SIG-M5 treated with dmso at 0.1 percent for 504 hours (cell line): ENCODE measurements around the gene PRIMA1.
A peak's percentile ranks its signal among the peaks of the same experiment; 100 is the strongest.

Experiments used
- DNase-seq: peaks from one replicate; lab custom pipeline; 2025; ENCODE audit not compliant: unreplicated experiment; lab: John Stamatoyannopoulos, UW

Gene PRIMA1

DNA sequence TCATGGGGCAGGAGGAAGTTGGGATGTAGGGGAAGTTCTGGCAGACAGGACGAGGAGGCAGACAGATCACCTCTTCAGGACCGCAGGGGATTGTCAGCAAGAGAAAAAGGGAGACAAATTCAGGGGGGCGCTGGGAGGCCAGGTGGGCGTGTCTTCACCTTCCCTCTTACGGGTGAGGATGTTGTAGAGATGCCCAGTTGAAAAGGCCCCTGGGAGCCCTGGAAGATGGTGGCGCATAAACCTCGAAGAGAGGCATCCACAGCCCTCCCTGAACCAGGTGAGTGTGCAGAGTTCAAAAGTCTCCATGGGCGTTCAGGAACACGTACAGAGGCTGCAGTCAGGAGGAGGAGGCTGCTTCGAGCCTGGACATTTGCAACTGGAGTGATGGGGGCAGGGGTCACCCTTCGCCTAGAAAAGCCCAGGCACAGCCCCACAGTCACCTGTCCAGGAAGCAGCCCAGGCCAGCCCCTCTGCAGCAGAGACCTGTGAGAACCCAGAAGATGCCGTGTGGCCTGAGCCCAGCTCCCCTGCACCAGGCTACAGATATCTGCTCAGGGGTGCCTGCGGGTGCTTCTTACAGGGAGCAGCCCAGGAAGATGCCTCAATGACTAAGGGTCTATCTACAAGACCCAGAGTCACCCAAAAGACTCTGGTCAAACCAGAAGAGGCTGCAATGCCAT lies 74.4 kb downstream of the PRIMA1 start:
- DNase-seq: no peak

- DNase-seq: no peak
These were observed 75.2 kb downstream of the PRIMA1 start for GRCh38 chr14:93712838-93713724.

DNA sequence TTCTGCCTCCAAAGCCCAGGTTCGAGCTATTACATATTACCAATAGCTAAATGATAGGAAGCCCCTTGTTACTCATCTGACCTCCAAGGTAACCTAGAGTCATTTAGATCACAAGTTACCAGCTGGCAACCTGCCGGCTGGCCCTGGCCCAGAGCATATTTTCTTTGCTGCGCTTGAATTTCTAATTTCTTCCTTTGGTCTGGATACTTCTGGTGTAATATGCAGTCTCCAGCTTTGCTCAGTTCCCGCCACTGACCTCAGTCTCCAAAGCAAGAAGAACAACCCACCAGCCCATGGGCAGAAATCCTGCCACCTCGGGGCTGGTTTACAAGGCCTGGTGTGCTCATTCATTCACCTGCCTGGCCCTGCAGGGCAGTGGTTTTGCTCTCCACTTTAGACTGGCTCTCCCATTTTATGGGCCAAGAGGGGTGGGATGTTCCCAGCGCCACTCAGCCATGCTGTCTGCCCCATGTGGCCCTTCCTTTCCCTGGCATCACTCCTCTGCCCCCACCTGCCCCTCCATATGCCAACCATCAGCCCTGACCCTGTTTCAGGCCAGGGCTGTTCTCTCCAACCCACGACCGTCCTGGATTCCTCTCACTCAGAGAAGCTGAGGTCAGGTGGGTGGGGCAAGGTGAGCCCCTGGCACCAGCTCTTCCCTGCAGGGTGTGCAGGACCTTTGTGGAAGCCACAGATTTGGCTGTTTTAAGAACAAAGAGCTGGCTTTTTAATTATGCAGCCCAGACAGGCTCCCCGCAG lies 76.0 kb downstream of the PRIMA1 start:
- no peak for DNase-seq

GRCh38 chr14:93709249-93709648 lies 79.0 kb downstream of the PRIMA1 start:
- peak; percentile 47 for DNase-seq

- no peak for DNase-seq
These were observed 79.5 kb downstream of the PRIMA1 start for GRCh38 chr14:93708800-93709199.

DNA sequence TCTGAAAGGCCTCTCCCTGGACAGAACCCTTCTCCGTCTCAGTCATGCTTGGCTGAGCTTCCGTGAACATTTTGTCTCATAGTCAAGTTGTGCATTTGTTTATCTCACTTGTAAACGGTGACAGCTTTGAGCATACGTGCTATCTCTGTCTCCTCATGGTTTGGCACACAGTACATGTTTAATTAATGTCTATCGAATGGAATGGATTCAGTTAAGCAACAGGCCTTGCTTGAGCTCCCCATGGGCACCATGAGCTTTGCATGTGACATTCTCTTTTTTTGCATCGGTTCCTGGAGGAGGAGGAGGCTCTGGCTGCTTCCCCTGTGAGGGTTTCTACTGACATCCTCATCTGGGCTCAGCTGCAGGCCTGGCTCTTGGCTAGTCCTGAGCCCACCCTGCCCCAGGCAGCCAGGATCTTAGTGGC lies 80.0 kb downstream of the PRIMA1 start:
- DNase-seq: no peak

- no peak for DNase-seq
These were observed 80.8 kb downstream of the PRIMA1 start for GRCh38 chr14:93707475-93707874.

- no peak for DNase-seq
These were observed 81.8 kb downstream of the PRIMA1 start for GRCh38 chr14:93706360-93706955.

- no peak for DNase-seq
These were observed 82.7 kb downstream of the PRIMA1 start for GRCh38 chr14:93705513-93706156.

DNA sequence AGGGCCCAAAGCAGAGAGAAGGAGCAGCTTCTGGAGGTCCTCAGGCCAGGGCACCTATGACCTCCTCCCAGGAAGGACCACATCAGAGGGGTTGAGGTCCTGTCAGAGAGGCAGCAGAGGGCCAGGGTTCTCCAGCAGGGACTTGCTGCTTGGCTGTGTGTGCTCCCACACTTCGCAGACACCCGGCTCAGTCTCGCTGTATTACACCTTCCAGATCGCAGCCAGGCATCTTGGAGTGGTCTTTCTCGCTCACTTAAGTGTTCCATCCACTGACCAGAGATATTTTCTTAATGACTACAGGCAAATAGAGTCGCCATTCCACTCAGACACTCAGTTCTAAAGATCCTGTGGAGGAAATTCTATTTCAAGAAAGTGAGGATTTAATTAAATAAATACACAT lies 84.3 kb downstream of the PRIMA1 start:
- no peak for DNase-seq

GRCh38 chr14:93702946-93703345 lies 85.3 kb downstream of the PRIMA1 start:
- no peak for DNase-seq

DNA sequence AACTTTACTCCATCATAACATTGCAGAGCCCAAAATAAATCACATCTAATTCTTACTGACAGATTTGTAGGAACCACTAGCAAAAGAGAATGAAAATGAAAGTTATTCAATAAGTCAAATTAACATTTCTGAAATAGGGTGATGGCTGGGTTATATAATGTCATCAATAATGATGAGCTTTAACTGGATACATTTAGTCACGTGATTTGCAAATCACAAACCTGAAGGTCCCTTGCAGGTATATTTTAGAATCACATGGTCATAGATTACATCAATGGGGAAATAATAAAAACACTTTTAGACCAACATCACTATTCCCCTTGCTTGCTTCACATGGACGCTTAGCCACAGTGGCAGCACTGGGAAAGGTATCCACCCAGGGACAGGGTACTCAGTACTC lies 86.7 kb downstream of the PRIMA1 start:
- DNase-seq: no peak

DNA sequence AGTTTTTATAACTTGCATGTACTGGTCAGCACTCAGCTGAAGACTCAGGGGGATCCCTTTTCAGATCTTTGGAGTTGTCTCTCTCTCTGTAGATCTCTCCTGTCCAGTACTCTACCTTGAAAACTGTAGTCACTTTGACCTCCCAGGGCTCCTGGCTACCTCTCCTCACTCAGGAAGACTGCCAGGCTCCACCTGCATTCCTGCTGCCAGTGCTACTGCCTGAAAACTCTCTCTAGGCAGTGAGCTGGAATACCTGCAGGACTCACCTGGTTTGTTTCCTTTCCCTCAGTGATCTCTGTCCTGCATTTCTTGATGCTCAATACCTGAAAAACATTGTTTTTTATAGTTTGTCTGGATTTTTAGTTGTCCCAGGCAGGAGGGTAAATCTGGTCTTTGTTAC lies 87.4 kb downstream of the PRIMA1 start:
- no peak for DNase-seq

DNA sequence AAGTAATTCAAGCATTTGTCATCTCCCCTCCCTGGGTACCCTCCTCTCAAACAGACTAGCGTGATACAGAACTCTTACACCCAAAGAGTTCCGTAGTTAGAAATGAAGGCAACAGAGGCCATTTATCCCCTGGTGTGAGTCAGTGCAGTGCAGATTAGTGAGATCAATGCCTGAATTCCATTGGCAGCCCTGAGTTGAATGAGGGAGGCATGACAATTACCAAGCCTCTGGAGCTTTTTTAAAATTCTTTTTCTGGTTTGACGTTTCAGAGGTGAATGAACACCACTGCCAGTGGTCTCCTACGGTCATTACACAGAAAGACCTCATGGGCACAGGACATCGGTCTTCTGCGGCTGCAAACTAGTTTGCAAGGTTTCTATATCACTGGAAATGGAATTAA lies 94.4 kb downstream of the PRIMA1 start:
- DNase-seq: no peak

- DNase-seq: no peak
These were observed 97.1 kb downstream of the PRIMA1 start for GRCh38 chr14:93691042-93691780.

DNA sequence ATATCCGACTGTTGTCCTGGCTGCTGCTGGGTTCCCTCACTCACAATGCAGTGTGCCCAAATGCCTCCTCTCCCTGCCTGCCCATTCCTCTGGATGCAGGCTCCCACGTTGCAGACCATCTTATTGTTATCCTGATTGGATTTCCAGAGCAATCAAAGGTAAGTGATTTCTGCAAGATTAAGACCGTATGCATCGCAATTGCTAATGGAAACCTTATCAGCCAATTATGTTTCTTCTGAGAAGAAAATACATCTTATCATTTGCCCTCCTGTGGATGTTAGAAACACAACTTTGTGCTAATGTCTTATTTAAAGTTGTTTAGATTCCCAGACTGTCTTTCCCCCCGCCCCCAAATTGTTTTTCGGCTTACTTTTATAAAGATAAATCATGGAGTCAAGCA lies 98.1 kb downstream of the PRIMA1 start:
- no peak for DNase-seq

GRCh38 chr14:93688820-93689219 lies 99.5 kb downstream of the PRIMA1 start:
- no peak for DNase-seq

- no peak for DNase-seq
These were observed 100.0 kb downstream of the PRIMA1 start for GRCh38 chr14:93688239-93688666.

GRCh38 chr14:93686268-93686667 lies 102.0 kb downstream of the PRIMA1 start:
- DNase-seq: peak; percentile 14
